ENCODE results near the gene PAPOLA. TPM values are rescaled to one million over a fixed set of nuclear protein-coding genes. Genes with fewer than 3 reads are reported as not detected.

Gene PAPOLA
- total RNA-seq, 4 donors from 2014 or later: 171 to 234 (median 174) TPM

GRCh38 chr14:96586056-96586455, 83.9 kb downstream of the PAPOLA start:
- H3K36me3 ChIP-seq: no peaks in the 10 kb centered on the region
- WGBS, 2 donors: 78 to 80% methylated on average over 11 of the region's 11 CpGs
- H3K27ac ChIP-seq: no peak overlapping the region
- intact Hi-C loops (cut with DNase I): no loop called here
- no peaks in the 10 kb centered on the region for H3K4me1 ChIP-seq
- H3K4me3 ChIP-seq (replicated peaks in 1 of 3): no peak overlapping the region
- no peak for DNase-seq
- TF ChIP-seq POLR2A (IDR thresholded peaks at IDR 0.05) (no peak), CTCF (IDR thresholded peaks at IDR 0.05) (no peak)
- H3K27me3 ChIP-seq: no peaks in the 10 kb centered on the region
- no peaks in the 10 kb centered on the region for H3K9me3 ChIP-seq

- H3K4me3 ChIP-seq (replicated peaks in 1 of 3): no peak overlapping the region
- H3K27ac ChIP-seq: no peak overlapping the region
- no peak for TF ChIP-seq POLR2A (IDR thresholded peaks at IDR 0.05)
- TF ChIP-seq CTCF (IDR thresholded peaks at IDR 0.05): no peak
- H3K4me1 ChIP-seq: no peaks in the 10 kb centered on the region
- intact Hi-C loops (cut with DNase I): no loop called here
- H3K9me3 ChIP-seq: no peaks in the 10 kb centered on the region
- H3K36me3 ChIP-seq: no peaks in the 10 kb centered on the region
- H3K27me3 ChIP-seq: peaks cover 2% of the 10 kb centered on the region
- DNase-seq: no peak
- WGBS, 2 donors: 77 to 85% methylated on average over 19 to 21 of the region's 21 CpGs
Measured at GRCh38 chr14:96586921-96587822, 85.0 kb downstream of the PAPOLA start.

GRCh38 chr14:96587823-96588385, 85.7 kb downstream of the PAPOLA start:
- no peak overlapping the region for H3K4me3 ChIP-seq (replicated peaks in 1 of 3)
- peaks cover 9% of the 10 kb centered on the region for H3K27me3 ChIP-seq
- DNase-seq: no peak
- intact Hi-C loops (cut with DNase I): no loop called here
- H3K4me1 ChIP-seq: peaks cover 0 to 6% of the 10 kb centered on the region in 2 donors
- TF ChIP-seq CTCF (IDR thresholded peaks at IDR 0.05) (no peak), POLR2A (IDR thresholded peaks at IDR 0.05) (no peak)
- 96 to 97% methylated on average over 6 of the region's 6 CpGs for WGBS, 2 donors
- H3K27ac ChIP-seq: no peak overlapping the region
- H3K36me3 ChIP-seq: no peaks in the 10 kb centered on the region
- H3K9me3 ChIP-seq: no peaks in the 10 kb centered on the region

- TF ChIP-seq POLR2A (IDR thresholded peaks at IDR 0.05) (no peak), CTCF (IDR thresholded peaks at IDR 0.05) (no peak)
- DNase-seq: no peak
- Histone ChIP-seq H3K4me1 (peaks cover 0 to 6% of the 10 kb centered on the region in 2 donors), H3K36me3 (no peaks in the 10 kb centered on the region), H3K27me3 (peaks cover 11% of the 10 kb centered on the region), H3K27ac (no peak overlapping the region), H3K9me3 (no peaks in the 10 kb centered on the region), H3K4me3 (replicated peaks in 1 of 3) (no peak overlapping the region)
- intact Hi-C loops (cut with DNase I): no loop called here
- 69 to 74% methylated on average over 22 of the region's 22 CpGs for WGBS, 2 donors
Measured at GRCh38 chr14:96588410-96589257, 86.5 kb downstream of the PAPOLA start.

Data from thyroid gland (tissue), 4 donors.